Adrenal gland (tissue), 5 donors: ENCODE results near the gene CCDC192.

Experiments
- CTCF ChIP-seq, 6 experiments: fragments of 450-650 bp in 4 of 6; fragments of 200-600 bp in 2 of 6; sonication (generic) in 1 of 6; IDR thresholded peaks; 1 replicate in 5 of 6; 2 replicates in 1 of 6; pipeline versions ENCODE4 v1.5.1 to v1.8.0; 2016 to 2021; ENCODE audit warnings: antibody characterized with exemption in 6 of 6, mild to moderate bottlenecking in 2 of 6, moderate library complexity in 1 of 6
- POLR2A ChIP-seq, 2 donors: fragments of 450-650 bp; IDR thresholded peaks; one replicate each; pipeline ENCODE4 v1.6.1; 2017; ENCODE audit warnings: antibody characterized with exemption in 2 of 2, mild to moderate bottlenecking in 2 of 2, moderate library complexity in 1 of 2
- donor health status: DM: no; HTN: no; CAD: no.

GRCh38 chr5:127707209-127707608, 4.0 kb downstream of the CCDC192 start:
- TF ChIP-seq CTCF (IDR thresholded peaks at IDR 0.05) (no peak), POLR2A (IDR thresholded peaks at IDR 0.05) (no peak)
